AG09309 (cell line): ENCODE data around the gene RFX2.

Experiments used
- DNase-seq: peaks from one replicate; pipeline ENCODE4 v3.0.0-alpha.2; 2010; ENCODE audit warnings: low read depth
- H3K4me3 ChIP-seq: 2 replicates; pipeline ENCODE4 v1.5.1; 2011; ENCODE audit warnings: mild to moderate bottlenecking, low read depth, low read length, moderate library complexity; ENCODE audit not compliant: control insufficient read depth
- TF ChIP-seq, protein P1 (sequence below): IDR thresholded peaks from 2 replicates; pipeline ENCODE4 v1.5.1; 2011; ENCODE audit warnings: mild to moderate bottlenecking, low read depth, low read length, inconsistent platforms; ENCODE audit not compliant: insufficient read depth, control insufficient read depth; ENCODE audit errors: missing control alignments

The RFX2 gene

DNA sequence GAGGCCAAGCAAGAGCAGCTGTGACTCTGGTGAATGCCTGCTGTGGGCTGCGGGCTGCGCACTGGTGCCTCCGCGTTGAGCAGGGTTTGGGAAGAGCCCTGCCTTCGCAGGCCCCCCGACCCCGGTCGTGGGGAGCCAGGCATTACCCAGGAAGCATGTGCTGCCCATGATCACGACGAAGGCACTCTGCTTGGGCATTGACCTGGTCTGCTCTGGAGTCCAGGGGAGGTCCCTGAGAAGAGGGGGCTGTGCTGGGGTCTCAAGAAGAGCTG lies 151.5 kb downstream of the RFX2 start:
- no peak overlapping the region for H3K4me3 ChIP-seq
- TF ChIP-seq, protein P1, sequence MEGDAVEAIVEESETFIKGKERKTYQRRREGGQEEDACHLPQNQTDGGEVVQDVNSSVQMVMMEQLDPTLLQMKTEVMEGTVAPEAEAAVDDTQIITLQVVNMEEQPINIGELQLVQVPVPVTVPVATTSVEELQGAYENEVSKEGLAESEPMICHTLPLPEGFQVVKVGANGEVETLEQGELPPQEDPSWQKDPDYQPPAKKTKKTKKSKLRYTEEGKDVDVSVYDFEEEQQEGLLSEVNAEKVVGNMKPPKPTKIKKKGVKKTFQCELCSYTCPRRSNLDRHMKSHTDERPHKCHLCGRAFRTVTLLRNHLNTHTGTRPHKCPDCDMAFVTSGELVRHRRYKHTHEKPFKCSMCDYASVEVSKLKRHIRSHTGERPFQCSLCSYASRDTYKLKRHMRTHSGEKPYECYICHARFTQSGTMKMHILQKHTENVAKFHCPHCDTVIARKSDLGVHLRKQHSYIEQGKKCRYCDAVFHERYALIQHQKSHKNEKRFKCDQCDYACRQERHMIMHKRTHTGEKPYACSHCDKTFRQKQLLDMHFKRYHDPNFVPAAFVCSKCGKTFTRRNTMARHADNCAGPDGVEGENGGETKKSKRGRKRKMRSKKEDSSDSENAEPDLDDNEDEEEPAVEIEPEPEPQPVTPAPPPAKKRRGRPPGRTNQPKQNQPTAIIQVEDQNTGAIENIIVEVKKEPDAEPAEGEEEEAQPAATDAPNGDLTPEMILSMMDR, result no peak
- no peak for DNase-seq

DNA sequence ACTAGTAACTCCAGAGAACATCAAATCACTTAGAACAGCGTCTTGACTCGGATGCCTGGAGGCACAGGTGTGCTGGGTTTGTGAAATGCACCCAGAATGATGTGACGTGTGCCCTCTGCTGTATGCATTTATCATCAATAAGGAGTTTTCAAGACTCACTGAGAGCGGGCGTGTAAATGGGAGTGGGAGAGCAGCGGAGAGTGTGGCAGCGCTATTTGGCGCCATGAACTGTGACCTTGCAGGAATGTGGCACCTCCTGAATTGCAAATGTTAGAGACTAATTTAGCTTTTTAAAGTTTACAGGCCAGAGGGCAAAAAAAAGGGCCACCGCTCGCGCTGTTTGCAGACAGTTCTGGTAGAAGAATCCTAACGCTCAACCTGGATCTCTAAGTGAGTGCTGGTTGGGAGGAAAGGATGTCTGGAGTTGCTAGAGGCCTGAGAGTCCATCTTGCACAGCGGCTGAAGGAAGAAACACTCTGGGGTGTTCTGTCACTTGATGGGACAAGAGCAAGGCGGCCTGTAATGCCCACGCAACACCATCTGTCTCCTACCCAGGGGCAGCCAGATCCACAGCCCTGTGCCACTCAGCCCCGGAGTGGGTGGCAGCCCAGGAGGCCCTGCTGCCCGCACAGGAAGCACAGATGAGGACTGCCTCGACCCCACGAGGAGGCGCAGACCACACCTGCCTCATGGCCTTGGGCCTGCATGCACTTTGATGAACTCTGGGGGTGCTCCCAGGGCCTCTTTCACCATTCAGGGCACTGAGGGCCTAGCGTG lies 152.0 kb downstream of the RFX2 start:
- H3K4me3 ChIP-seq, result no peak overlapping the region
- no peak for DNase-seq
- TF ChIP-seq, protein P1, result no peak

DNA sequence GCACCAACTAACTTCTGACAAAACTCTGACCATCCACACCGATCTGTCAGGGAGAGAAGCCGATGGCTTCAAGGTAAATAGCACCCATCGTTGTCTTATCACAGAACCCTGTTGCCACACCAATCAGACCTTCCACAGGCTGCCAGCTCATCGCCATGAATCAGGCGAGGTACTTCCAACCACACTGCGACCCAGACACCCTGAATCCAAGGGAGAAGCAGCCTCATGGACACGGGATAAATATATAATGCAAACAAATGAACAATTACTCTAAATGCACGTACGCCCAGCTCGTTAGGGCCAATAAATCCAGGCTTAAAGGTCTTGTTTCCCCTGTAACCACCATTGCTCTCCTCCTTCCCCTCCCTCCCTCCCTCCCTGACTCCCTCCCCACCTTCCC lies 153.1 kb downstream of the RFX2 start:
- H3K4me3 ChIP-seq, result no peak overlapping the region
- DNase-seq, result no peak
- TF ChIP-seq, protein P1, result no peak

DNA sequence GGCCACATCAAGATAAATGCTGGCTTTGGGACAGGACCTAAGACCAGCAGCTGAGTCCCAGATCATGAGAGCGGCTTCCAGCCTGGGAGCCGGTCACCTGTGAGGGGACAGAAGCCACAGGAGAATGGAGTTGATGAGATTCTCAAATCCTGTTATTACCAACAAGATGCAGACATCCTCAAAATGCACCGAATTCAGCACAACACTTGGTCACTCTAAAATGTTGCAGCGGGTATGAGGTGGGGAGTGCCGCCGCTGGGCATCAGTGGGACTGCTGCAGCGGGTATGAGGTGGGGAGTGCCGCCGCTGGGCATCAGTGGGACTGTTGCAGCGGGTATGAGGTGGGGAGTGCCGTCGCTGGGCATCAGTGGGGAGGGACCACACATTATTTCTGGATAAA lies 153.6 kb downstream of the RFX2 start:
- no peak for DNase-seq
- H3K4me3 ChIP-seq, result no peak overlapping the region
- TF ChIP-seq, protein P1, result no peak

DNA sequence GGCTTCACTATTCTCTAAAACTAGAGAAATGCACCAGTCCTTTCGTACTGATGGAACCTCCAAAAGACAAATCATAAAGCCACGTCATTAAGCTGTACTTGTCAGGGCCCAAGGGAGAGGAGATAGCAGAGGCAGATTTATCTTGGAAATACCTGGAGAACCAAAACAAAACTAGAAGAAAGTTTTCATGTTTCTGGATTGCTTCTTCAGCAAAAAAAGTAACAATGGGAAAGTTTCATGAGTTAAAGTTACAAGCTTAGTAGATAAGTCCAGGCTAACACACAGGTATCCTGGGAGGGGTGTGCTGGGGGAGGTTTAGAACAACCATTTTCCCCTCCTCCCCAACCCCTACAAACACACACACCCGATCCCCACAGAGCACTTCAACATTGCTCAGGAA lies 154.0 kb downstream of the RFX2 start:
- no peak for DNase-seq
- TF ChIP-seq, protein P1, result no peak
- H3K4me3 ChIP-seq, result no peak overlapping the region

DNA sequence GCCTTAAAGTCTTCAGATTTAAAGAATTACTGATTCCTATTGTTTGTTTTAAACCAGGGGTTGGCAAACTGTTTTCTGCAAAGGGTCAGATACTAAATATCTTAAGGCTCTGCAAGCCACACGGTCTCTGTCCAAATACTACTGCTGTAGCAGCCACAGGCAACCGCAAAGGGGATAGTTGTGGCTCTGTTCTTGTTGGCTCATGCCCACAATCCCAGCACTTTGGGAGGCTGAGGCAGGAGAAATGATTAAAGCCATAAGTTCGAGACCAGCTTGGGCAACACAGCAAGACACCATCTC lies 154.7 kb downstream of the RFX2 start:
- TF ChIP-seq, protein P1, result no peak
- DNase-seq, result peak; percentile 21

DNA sequence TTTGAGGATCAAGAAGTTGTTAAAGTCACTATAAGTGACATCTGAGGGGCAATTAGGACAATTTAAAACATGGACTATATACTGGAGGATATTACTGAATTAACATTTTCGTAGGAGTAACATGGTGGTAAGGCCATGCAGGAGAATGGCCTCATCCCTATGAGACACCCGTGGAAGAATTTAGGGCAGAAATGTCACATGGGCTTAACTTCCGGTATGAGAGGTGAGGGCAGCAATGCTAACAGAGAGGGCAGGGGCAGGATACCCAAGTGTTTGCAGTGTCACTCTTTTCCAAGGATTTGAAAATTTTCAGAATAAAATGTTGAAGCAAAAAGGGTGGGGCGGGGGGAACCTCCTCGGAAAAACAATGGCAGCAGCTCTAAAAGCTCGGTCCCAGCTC lies 156.0 kb downstream of the RFX2 start:
- H3K4me3 ChIP-seq, result no peak overlapping the region
- no peak for DNase-seq
- TF ChIP-seq, protein P1, result no peak

More for the DNA sequence above, 154.7 kb downstream of the RFX2 start:
- H3K4me3 ChIP-seq, result no peak overlapping the region
